Thymus (tissue), 11 donors: ENCODE data around the gene CAMK2G. TPM values are rescaled to one million over a fixed set of nuclear protein-coding genes. Genes with fewer than 3 reads are reported as not detected.

Source experiments
- DNase-seq, 9 donors: peaks; one replicate each; pipeline ENCODE4 v3.0.0-alpha.2; 2013; ENCODE audit warnings: low spot score in 9 of 9, low read depth in 6 of 9, missing footprints in 1 of 9
- H3K27ac ChIP-seq, 2 donors: one replicate each; pipeline ENCODE4 v1.5.1; 2013; ENCODE audit warnings: control low read depth in 1 of 2, low read depth in 1 of 2, low read length in 1 of 2, mild to moderate bottlenecking in 1 of 2, moderate library complexity in 1 of 2
- H3K27me3 ChIP-seq, 2 donors: one replicate each; pipeline ENCODE4 v1.5.1; 2013; ENCODE audit warnings: low read length in 1 of 2; ENCODE audit not compliant: control insufficient read depth in 2 of 2, insufficient read depth in 1 of 2
- H3K36me3 ChIP-seq, 2 donors: one replicate each; pipeline ENCODE4 v1.5.1; 2013; ENCODE audit warnings: low read length in 1 of 2, mild to moderate bottlenecking in 1 of 2, moderate library complexity in 1 of 2; ENCODE audit not compliant: control insufficient read depth in 2 of 2, insufficient read depth in 2 of 2
- H3K4me1 ChIP-seq, 2 donors: one replicate each; pipeline ENCODE4 v1.5.1; 2013; ENCODE audit warnings: low read length in 2 of 2; ENCODE audit not compliant: control insufficient read depth in 2 of 2, insufficient read depth in 2 of 2
- H3K4me3 ChIP-seq, 2 donors: one replicate each; pipeline ENCODE4 v1.5.1; 2013; ENCODE audit warnings: low read length in 2 of 2, control low read depth in 1 of 2, mild to moderate bottlenecking in 1 of 2
- H3K9me3 ChIP-seq, 2 donors: one replicate each; pipeline ENCODE4 v1.5.1; 2013; ENCODE audit warnings: low read length in 1 of 2, mild to moderate bottlenecking in 1 of 2; ENCODE audit not compliant: control insufficient read depth in 2 of 2, insufficient read depth in 1 of 2
- WGBS: extraction: QIAGEN DNeasy Blood & Tissue Kit; methylation state at CpG from one replicate; pipeline ENCODE4 v1.1.7; 2013; 5-methylcytosine and 5-hydroxymethylcytosine counted together
- polyA plus RNA-seq: library from polyadenylated mRNA; stranded (reverse); fragments of 200-250 nt; gene quantifications from one replicate; pipeline ENCODE4 v1.2.3, GENCODE V29; 2013
- total RNA-seq: library from RNA; stranded (reverse); fragments of 120-200 nt; gene quantifications from one replicate; pipeline ENCODE4 v1.2.4, GENCODE V29; 2013
- donor health status: healthy.

CAMK2G gene
- total and polyA plus RNA-seq, 2 donors = 10.5 to 17.2 TPM

GRCh38 chr10:73888514-73888913, 14.2 kb upstream of the CAMK2G start:
- Histone ChIP-seq H3K4me3 (no peak overlapping the region), H3K4me1 (peaks cover 0 to 15% of the 10 kb centered on the region in 2 donors)

GRCh38 chr10:73887294-73888039, 13.1 kb upstream of the CAMK2G start:
- Histone ChIP-seq H3K4me1 (peaks cover 0 to 15% of the 10 kb centered on the region in 2 donors), H3K27ac (peak overlapping the region; percentile 47 to 79), H3K4me3 (no peak overlapping the region), H3K36me3 (no peaks in the 10 kb centered on the region), H3K9me3 (no peaks in the 10 kb centered on the region), H3K27me3 (no peaks in the 10 kb centered on the region)
- WGBS = 91% methylated on average over 12 of the region's 12 CpGs
- DNase-seq = no peak

More at GRCh38 chr10:73888514-73888913, 14.2 kb upstream of the CAMK2G start:
- no peaks in the 10 kb centered on the region for H3K27me3 ChIP-seq
- no peak for DNase-seq
- 87% methylated on average over 5 of the region's 5 CpGs for WGBS
- H3K36me3 ChIP-seq = no peaks in the 10 kb centered on the region
- H3K9me3 ChIP-seq = no peaks in the 10 kb centered on the region
- H3K27ac ChIP-seq = peak overlapping the region; percentile 2 to 46

GRCh38 chr10:73886661-73887293, 12.4 kb upstream of the CAMK2G start:
- H3K9me3 ChIP-seq = no peaks in the 10 kb centered on the region
- no peak for DNase-seq
- no peaks in the 10 kb centered on the region for H3K27me3 ChIP-seq
- no peaks in the 10 kb centered on the region for H3K36me3 ChIP-seq
- H3K4me3 ChIP-seq = no peak overlapping the region
- 82% methylated on average over 4 of the region's 4 CpGs for WGBS
- peak overlapping the region in 1 of 2 donors; percentile 79 for H3K27ac ChIP-seq
- H3K4me1 ChIP-seq = peaks cover 0 to 15% of the 10 kb centered on the region in 2 donors

GRCh38 chr10:73886085-73886529, 11.8 kb upstream of the CAMK2G start:
- Histone ChIP-seq H3K36me3 (no peaks in the 10 kb centered on the region), H3K4me1 (peaks cover 0 to 15% of the 10 kb centered on the region in 2 donors), H3K27me3 (no peaks in the 10 kb centered on the region), H3K4me3 (no peak overlapping the region), H3K9me3 (no peaks in the 10 kb centered on the region), H3K27ac (no peak overlapping the region)
- 9% methylated on average over 5 of the region's 5 CpGs for WGBS
- peak in 2 of 9 donors; percentile 68 to 71 for DNase-seq

- Histone ChIP-seq H3K9me3 (no peaks in the 10 kb centered on the region), H3K27me3 (no peaks in the 10 kb centered on the region), H3K27ac (no peak overlapping the region), H3K36me3 (no peaks in the 10 kb centered on the region), H3K4me3 (no peak overlapping the region), H3K4me1 (peaks cover 0 to 27% of the 10 kb centered on the region in 2 donors)
- DNase-seq = no peak
- 93% methylated on average over 3 of the region's 3 CpGs for WGBS
These were observed 9.7 kb upstream of the CAMK2G start for GRCh38 chr10:73884017-73884416.

- H3K27ac ChIP-seq = no peak overlapping the region
- H3K27me3 ChIP-seq = no peaks in the 10 kb centered on the region
- no peaks in the 10 kb centered on the region for H3K9me3 ChIP-seq
- DNase-seq = no peak
- no peaks in the 10 kb centered on the region for H3K36me3 ChIP-seq
- WGBS = 92% methylated on average over 3 of the region's 3 CpGs
- peaks cover 0 to 14% of the 10 kb centered on the region in 2 donors for H3K4me1 ChIP-seq
- no peak overlapping the region for H3K4me3 ChIP-seq
These were observed 7.0 kb upstream of the CAMK2G start for GRCh38 chr10:73881221-73881919.

GRCh38 chr10:73879296-73880173, 5.2 kb upstream of the CAMK2G start:
- no peaks in the 10 kb centered on the region for H3K9me3 ChIP-seq
- DNase-seq = peak; percentile 80 to 96 (median 91)
- WGBS = 17% methylated on average over 14 of the region's 14 CpGs
- H3K4me1 ChIP-seq = peaks cover 6 to 28% of the 10 kb centered on the region in 2 donors
- no peak overlapping the region for H3K4me3 ChIP-seq
- no peaks in the 10 kb centered on the region for H3K36me3 ChIP-seq
- H3K27me3 ChIP-seq = peaks cover 0 to 2% of the 10 kb centered on the region in 2 donors
- peak overlapping the region in 1 of 2 donors; percentile 20 for H3K27ac ChIP-seq

GRCh38 chr10:73878365-73878764, 4.0 kb upstream of the CAMK2G start:
- Histone ChIP-seq H3K27me3 (peaks cover 0 to 2% of the 10 kb centered on the region in 2 donors), H3K36me3 (no peaks in the 10 kb centered on the region), H3K4me3 (no peak overlapping the region), H3K9me3 (no peaks in the 10 kb centered on the region), H3K27ac (no peak overlapping the region), H3K4me1 (peaks cover 6 to 29% of the 10 kb centered on the region in 2 donors)
- no peak for DNase-seq
- WGBS = 96% methylated on average over 1 of the region's 1 CpG
